Measurements from ENCODE around the gene MKNK2.

MKNK2 gene

GRCh38 chr19:2056837-2057192 is 5.8 kb upstream of the MKNK2 start:
- no peak overlapping the region for H3K4me3 ChIP-seq (ENCODE audit: low read depth, low read length)
- in situ Hi-C loops (cut with HindIII; ENCODE audit: low sequenced_read_pairs) = no loop called here
- DNase-seq (ENCODE audit: low read depth) = no peak
- TF ChIP-seq, protein P1, sequence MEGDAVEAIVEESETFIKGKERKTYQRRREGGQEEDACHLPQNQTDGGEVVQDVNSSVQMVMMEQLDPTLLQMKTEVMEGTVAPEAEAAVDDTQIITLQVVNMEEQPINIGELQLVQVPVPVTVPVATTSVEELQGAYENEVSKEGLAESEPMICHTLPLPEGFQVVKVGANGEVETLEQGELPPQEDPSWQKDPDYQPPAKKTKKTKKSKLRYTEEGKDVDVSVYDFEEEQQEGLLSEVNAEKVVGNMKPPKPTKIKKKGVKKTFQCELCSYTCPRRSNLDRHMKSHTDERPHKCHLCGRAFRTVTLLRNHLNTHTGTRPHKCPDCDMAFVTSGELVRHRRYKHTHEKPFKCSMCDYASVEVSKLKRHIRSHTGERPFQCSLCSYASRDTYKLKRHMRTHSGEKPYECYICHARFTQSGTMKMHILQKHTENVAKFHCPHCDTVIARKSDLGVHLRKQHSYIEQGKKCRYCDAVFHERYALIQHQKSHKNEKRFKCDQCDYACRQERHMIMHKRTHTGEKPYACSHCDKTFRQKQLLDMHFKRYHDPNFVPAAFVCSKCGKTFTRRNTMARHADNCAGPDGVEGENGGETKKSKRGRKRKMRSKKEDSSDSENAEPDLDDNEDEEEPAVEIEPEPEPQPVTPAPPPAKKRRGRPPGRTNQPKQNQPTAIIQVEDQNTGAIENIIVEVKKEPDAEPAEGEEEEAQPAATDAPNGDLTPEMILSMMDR (IDR thresholded peaks at IDR 0.05; ENCODE audit: low read depth, low read length, missing control alignments) = no peak

GRCh38 chr19:2055931-2056836 is 5.1 kb upstream of the MKNK2 start:
- no peak overlapping the region for H3K4me3 ChIP-seq (ENCODE audit: low read depth, low read length)
- in situ Hi-C loops (cut with HindIII; ENCODE audit: low sequenced_read_pairs) = no loop called here
- TF ChIP-seq, protein P1 (IDR thresholded peaks at IDR 0.05; ENCODE audit: low read depth, low read length, missing control alignments) = no peak
- DNase-seq (ENCODE audit: low read depth) = no peak

GRCh38 chr19:2054763-2055162 is 3.7 kb upstream of the MKNK2 start:
- TF ChIP-seq, protein P1 (IDR thresholded peaks at IDR 0.05; ENCODE audit: low read depth, low read length, missing control alignments) = no peak
- no peak overlapping the region for H3K4me3 ChIP-seq (ENCODE audit: low read depth, low read length)
- no peak for DNase-seq (ENCODE audit: low read depth)
- in situ Hi-C loops (cut with HindIII; ENCODE audit: low sequenced_read_pairs) = no loop called here

DNA sequence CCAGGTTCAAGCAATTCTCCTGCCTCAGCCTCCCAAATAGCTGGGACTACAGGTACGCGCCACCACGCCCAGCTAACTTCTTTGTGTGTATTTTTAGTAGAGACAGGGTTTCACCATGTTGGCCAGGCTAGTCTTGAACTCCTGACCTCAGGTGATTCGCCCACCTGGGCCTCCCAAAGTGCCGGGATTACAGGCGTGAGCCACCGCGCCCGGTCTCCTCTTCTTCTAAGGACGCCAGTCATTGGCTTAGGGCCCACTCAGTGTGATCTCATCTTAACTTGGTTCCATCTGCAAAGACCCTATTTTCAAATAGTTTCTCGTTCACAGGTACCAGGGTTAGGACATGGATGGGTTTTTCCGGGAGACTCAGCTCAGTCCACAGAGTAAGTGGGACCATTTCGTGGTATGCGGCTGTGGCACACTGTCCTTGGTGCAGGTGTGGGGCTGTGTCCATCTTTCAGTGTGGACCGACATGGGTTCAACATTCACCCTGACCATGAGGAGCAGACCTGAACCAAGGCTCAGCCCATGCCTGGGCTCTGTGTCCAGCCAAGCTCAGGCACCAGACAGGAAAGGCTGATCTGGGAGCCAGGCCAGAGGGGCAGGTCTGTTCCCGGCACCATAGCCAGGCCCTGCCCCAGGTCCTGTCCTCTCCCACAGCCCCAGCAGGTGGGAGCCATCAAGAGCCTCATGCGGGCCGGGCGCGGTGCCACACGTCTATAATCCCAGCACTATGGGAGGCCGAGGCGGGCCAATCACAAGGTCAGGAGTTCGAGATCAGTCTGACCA is 2.8 kb upstream of the MKNK2 start:
- TF ChIP-seq, protein P1 (IDR thresholded peaks at IDR 0.05; ENCODE audit: low read depth, low read length, missing control alignments) = no peak
- DNase-seq (ENCODE audit: low read depth) = no peak
- in situ Hi-C loops (cut with HindIII; ENCODE audit: low sequenced_read_pairs) = no loop called here
- H3K4me3 ChIP-seq (ENCODE audit: low read depth, low read length) = no peak overlapping the region

GRCh38 chr19:2051773-2052704 is 995 bp upstream of the MKNK2 start:
- H3K4me3 ChIP-seq (ENCODE audit: low read depth, low read length) = no peak overlapping the region
- no peak for DNase-seq (ENCODE audit: low read depth)
- TF ChIP-seq, protein P1 (IDR thresholded peaks at IDR 0.05; ENCODE audit: low read depth, low read length, missing control alignments) = no peak
- in situ Hi-C loops (cut with HindIII; ENCODE audit: low sequenced_read_pairs) = no loop called here

All from astrocyte of the cerebellum (primary cell).